GM19099 (cell line): Measurements from ENCODE around the gene COL13A1.

Source experiments
- POLR2A ChIP-seq: IDR thresholded peaks from 3 replicates; pipeline ENCODE4 v1.6.1; 2011; ENCODE audit warnings: low read depth; ENCODE audit not compliant: insufficient read length; ENCODE audit errors: extremely low read depth

The COL13A1 gene

DNA sequence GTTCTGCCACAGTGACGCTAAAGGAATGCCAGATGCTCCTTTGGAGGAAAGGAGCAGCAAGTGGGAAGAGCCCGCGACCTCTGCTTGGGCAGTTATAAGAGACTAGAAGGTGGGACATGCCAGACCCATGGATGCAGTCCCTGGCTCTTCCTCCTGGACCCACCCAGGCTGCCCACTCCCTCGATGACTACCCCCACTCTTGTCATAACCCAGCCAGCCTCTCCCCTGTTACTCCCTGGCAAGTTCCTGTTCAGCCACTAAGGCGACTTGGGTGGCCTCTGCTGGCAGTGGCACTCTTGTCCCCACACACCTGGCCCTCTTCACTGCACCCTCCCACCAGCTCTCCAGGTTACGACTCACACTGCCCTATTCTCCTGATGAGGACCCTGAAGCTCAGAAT, 33.5 kb downstream of the COL13A1 start:
- no peak for TF ChIP-seq POLR2A

DNA sequence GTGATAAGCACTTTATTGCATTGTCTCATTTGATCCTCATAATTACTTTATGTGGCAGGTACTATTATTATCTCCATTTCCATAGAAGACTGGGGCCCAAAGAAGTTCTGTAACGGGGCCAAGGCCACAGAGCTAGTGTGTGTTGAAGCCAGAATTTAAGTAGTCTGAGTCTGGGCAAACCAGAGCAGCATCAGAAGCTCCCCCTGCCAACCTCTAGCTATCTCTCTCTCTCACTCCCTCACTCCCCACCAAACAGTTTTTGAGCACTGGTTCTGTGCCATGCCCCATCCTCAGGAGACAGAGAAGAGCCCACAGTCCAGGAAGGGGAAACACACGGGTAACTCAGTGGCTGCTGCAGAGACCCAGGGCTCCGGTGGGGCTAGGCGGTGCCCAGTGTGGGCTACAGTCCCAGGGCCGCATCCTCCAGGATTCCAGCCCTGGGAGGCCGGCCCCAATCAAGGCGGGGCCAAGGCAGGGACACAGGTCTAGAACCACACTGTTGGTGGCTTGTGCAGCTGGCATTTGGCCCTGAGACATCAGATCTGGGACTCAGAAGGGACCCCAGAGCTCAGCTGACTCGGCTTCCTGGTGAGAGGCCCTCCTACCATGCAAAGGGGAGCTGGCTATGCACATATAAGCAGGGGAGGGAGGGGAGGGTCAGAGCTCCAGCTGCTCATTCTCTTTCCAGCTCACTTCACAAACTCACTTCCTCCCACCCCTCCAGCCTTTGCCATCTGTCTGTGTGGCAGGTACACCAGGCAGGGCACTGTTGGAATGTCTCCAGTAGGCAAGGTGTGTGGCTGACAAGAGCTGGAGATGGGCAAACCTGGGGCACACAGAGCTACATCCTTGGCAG, 34.4 kb downstream of the COL13A1 start:
- TF ChIP-seq POLR2A: no peak

DNA sequence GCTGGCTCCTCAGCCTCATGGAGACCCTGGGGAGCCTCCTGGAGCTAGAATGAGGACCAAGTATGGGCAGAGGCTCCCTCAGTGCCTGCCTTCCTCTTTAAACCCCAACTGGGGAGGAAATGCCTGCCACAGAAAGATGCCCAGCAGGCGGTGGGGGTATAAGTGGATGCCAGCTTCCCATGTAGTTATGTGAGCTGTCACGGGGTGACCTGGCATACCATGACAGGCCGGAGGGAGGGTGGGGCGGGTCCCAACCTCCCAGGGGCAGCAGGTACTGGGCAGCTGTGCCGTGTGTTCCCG, 35.0 kb downstream of the COL13A1 start:
- no peak for TF ChIP-seq POLR2A

DNA sequence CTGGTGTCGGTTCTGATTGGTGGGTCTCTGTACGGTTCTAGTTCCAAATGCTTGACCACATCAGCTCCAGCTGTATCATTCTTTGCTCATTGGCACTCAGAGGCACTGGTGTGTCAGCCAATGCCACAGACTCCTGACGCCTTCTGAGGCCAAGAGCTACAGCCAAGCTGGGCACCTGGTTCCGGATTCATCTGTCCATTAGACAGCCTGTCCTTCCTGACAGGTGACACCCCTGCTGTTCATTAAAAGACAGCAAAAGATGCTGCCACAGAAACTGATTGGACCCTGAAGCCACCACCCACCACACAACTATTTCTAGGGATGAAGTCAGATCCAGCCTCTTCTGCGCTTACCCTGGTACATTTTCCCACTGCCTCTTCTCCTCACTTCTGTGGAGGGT, 35.6 kb downstream of the COL13A1 start:
- no peak for TF ChIP-seq POLR2A

DNA sequence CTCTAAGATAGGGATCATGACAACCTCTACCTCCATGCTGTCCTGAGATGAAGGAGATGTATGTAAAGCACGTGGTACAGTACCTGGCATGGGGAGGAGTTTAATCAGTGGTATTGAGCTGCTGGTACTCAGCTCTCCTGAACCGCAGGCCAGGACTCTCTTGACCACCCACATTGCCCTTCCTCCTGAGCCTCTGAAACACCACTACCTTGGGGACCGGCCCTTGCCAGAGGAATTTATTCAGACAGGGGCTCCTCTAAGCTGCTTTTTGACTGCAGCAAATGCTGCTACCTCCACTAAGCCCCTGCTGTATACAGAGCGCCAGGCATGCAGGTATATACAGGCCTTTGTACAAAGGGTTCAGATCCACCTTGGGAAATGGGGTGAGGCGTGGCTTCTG, 36.7 kb downstream of the COL13A1 start:
- no peak for TF ChIP-seq POLR2A

DNA sequence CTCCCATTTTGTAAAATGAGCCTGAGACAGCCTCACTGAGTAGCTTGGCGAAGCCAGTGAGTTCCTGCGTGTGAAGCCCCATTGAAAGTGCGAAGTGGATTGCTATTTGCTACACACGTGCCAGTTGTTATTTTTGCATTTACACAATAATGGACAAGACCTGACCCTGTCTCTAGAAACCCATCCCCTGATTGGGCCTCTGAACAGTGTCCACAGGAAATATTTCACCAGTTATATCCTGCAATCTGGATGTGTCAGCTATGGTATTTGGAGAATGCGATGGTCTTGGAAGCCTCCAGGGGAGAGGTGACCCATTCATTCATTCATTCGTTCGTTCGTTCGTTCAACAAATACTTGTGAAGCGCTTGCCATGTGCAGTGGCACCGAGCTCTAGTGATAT, 37.1 kb downstream of the COL13A1 start:
- TF ChIP-seq POLR2A: no peak

DNA sequence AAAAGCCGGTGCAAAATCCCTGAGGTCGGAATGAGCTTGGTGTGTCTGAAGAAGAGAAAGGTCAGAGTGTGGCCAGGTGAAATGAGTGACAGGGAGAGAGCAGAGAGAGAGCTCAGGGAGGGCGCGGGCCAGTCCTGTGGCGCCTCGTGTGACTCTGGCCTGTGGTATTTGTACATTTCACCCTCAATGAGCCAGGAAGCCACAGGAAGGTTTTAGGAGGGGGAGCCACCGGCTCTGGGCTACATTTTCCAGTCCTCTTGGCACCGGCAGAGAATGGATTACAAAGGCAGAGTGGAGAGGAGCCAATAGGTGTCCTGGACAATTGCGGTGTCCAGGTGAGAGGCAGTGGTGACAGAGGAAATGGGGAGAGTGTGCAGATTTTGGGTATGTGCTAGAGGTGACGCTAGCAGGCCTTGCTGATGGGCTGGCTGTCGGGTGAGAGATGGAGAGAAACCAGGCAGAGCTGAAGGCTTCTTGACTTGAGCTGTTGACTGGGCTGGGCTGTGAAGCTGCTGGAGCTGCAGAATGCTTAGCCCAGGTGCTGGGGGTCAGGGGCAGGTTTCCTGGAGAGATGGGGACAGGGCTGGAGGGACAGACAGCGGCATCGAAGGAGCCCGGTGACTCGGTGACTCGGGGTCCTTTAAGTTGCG, 38.1 kb downstream of the COL13A1 start:
- TF ChIP-seq POLR2A: no peak

DNA sequence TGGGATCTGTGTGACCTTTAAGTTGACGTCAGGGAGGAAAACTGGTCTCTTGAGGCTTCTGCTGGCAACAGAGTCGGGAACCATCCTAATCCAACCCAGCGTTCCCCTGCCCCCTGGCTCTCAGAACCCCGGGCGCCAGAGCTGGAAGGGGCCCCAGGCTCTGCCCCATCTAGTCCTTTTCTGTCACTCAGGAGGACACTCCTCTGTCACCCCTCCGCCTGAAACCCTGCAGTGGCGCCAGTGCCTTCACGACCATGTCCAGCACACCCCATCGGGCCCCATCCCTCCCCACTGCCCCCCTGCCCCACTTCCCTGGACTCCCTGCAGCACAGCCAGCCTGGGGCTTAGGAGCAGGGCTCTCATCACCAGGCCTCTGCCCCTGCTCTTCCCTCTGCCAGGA, 39.1 kb downstream of the COL13A1 start:
- no peak for TF ChIP-seq POLR2A

DNA sequence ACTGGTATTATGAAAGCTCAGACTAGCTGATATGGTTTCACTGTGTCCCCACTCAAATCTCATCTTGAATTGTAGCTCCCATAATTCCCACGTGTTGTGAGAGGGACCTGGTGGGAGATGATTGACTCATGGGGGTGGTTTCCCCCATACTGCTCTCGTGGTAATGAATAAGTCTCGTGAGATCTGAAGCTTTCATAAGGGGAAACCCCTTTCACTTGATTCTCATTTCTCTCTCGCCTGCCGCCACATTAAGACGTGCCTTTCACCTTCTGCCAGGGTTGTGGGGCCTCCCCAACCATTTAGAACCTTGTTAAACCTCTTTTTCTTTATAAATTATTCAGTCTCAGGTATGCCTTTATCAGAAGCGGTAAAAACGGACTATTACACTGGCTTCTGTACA, 40.3 kb downstream of the COL13A1 start:
- no peak for TF ChIP-seq POLR2A

DNA sequence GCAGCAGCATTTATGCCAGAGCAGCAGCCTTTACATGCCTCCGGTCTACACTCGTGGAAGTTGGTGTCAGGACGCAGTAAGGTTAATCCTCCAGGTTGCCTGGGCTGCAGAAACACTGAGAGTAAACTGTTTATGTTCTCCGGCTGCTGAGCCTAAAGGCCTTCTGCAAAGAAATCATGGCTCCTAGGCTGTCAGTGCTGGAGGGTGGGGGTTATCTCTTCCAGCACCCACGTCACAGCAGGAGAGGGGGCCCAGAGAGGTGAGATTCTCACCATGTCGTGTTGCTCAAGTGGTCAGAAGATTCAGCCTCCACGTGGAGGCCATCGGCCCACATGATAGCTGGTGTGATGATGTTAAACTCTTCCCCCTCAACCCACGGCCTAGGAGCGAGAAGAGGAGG, 41.2 kb downstream of the COL13A1 start:
- TF ChIP-seq POLR2A: no peak

DNA sequence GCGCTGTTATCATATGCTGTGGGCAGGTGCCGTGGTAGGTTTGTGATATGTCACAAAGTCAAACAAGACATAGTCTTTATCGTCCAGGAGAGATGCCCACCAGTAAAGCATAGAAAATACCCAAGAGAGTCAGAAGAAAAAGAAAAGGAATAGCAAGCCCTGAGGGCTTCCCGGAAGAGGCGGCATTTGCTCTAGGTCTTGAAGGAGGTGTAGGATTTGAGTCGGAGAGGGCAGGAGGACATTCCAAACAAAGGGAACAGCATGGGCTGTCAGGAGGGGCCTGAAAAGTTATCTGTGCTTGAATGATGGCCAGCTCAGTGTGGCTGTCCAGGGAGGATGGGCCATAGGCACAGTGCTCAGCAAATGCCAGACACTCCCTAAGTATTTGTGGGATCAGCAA, 42.2 kb downstream of the COL13A1 start:
- no peak for TF ChIP-seq POLR2A

DNA sequence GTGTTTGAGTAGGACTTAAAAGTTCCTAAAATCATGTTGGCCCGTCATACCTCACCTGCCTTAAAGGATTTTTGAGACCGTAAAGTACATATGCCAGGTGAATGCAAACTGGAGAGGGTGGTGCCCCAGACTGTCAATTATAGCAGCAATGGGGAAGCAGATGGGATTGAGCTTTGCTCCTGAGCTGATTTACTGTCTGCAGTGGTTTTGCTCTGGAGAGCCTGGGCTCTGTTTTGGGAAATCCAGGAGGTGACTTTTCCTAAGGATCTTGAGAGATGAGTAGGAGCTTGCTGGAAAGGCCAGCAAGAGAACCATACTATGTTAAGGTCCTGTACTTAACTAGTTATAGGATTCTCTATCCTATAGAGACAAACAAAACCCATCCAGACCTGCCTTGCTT, 43.0 kb downstream of the COL13A1 start:
- no peak for TF ChIP-seq POLR2A

DNA sequence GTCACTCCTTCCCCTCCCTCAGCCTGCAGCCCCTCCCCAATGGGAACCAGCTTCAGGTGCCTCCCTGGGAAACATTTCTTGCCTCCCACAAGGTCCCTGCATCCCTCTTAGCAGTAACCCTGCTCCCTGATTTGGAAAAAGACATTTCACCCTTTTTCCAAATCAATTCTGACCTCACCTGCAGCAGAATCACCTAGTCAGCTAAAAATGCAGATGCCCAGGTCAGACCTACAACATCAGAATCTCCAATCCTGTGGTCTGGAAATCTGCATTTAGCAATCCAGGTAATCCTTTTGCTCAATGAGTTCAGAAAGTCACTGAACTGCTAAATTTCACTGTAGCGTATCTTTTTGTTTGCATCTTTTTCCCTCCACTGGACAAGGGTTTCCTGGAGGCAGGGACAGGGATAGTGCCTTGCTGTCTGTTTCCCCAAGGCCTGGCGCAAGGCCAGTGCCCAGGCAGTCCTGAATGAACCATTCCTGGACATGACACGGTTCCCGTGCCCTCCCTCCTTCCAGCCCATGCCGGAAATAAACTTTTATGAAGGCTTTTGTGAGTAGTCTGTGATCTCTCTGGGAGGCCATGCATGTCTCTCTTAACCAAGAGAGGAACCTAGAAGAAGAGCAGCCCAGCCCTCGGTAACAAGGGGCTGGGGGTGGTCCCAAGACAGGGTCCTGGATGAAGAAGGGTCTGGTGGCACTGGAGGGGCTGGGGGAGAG, 44.0 kb downstream of the COL13A1 start:
- no peak for TF ChIP-seq POLR2A

DNA sequence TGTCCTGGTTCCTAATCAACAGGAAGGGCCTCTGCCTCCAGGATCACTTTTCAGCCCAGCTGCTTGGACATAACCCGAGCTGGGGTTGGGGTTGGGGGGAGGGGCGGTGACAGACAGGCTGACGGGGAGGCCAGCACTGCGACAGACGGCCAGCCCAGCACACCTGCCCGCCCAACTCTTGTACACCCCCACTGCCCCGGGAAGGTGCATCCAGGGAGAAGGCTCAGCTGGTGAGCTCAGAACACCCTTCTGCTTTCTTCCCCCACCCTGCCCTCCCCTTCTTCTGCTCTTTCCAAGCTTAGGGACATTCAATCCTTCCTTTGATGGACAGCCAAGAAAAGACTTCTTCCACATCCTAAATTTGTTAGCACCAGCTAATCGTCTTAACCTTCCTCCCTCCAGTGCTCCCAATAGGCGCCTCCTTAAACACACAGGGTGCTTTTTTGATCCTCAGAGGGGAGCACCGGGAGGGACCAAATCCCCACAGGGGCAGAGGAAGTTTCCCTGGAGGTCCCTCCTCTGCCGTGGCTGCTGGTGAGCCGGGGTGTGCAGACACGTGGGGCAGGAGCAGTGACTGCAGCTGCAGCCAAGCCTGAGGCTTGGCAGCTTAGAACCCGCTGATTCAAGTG, 44.7 kb downstream of the COL13A1 start:
- no peak for TF ChIP-seq POLR2A

DNA sequence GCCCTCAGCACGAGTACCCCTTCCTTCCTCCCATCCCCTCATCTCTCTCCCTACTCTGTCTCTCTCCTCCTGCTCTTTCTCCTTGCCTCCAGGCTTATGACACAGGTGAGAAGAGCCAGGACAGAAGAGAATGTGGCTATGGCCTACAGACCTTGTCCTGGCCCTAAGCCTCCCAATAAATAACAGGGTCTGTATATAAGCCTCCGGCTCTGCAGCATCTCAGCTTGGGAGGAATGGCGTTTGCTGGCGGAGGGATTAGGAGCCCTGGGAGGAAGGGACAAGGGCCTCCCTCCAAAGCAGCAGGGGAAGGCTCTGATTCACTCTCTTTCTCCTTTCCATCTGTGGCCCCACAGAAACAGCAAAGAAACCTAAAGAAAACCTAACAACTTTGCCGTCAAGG, 45.8 kb downstream of the COL13A1 start:
- no peak for TF ChIP-seq POLR2A
